Neural progenitor cell (in vitro differentiated cells): Measurements from ENCODE around the gene RPL32. TPM values are rescaled to one million over a fixed set of nuclear protein-coding genes. Genes with fewer than 3 reads are reported as not detected.

Experiments
- DNase-seq: peaks from one replicate; pipeline ENCODE4 v3.0.0-alpha.2; 2016; ENCODE audit warnings: low spot score
- H2AFZ ChIP-seq: fragments of 200-600 bp; sonication (generic); replicated peaks from 2 replicates; pipeline ENCODE4 v1.6.1; 2016; ENCODE audit warnings: antibody characterized with exemption
- H3F3A ChIP-seq: fragments of 200-600 bp; sonication (generic); 2 replicates; pipeline ENCODE4 v1.6.1; 2016; ENCODE audit warnings: antibody characterized with exemption, low read depth
- H3K27ac ChIP-seq: fragments of 200-600 bp; sonication (generic); 2 replicates; pipeline ENCODE4 v1.5.1; 2016; ENCODE audit warnings: mild to moderate bottlenecking
- H3K27me3 ChIP-seq: fragments of 200-600 bp; sonication (generic); 2 replicates; pipeline ENCODE4 v1.6.1; 2016; ENCODE audit warnings: mild to moderate bottlenecking, moderate library complexity
- H3K36me3 ChIP-seq: fragments of 200-600 bp; sonication (generic); 2 replicates; pipeline ENCODE4 v1.5.1; 2016
- H3K4me1 ChIP-seq: fragments of 200-600 bp; sonication (generic); 2 replicates; pipeline ENCODE4 v1.6.1; 2016; ENCODE audit warnings: mixed run types
- H3K4me2 ChIP-seq: fragments of 200-600 bp; sonication (generic); 2 replicates; pipeline ENCODE4 v1.6.1; 2016
- H3K4me3 ChIP-seq: fragments of 200-600 bp; sonication (generic); 2 replicates; pipeline ENCODE4 v1.5.1; 2016
- H3K79me2 ChIP-seq: fragments of 200-600 bp; sonication (generic); 2 replicates; pipeline ENCODE4 v1.6.1; 2016; ENCODE audit warnings: low read depth
- H3K9ac ChIP-seq: fragments of 200-600 bp; sonication (generic); 2 replicates; pipeline ENCODE4 v1.6.1; 2016
- H3K9me3 ChIP-seq: fragments of 200-600 bp; sonication (generic); 2 replicates; pipeline ENCODE4 v1.5.1; 2016; ENCODE audit warnings: low read depth
- H4K20me1 ChIP-seq: fragments of 200-600 bp; sonication (generic); 2 replicates; pipeline ENCODE4 v1.6.1; 2016; ENCODE audit warnings: low read depth
- H3K27ac Mint-ChIP-seq: 3 replicates; pipeline ENCODE4 v1.8.0; 2021; ENCODE audit warnings: mixed read lengths
- H3K27me3 Mint-ChIP-seq: 2 replicates; pipeline ENCODE4 v1.8.0; 2022; ENCODE audit warnings: low read depth, mild to moderate bottlenecking, inconsistent platforms, moderate library complexity, mixed read lengths; ENCODE audit not compliant: insufficient read depth
- H3K36me3 Mint-ChIP-seq: 3 replicates; pipeline ENCODE4 v1.8.0; 2021; ENCODE audit warnings: mixed read lengths
- H3K4me1 Mint-ChIP-seq: 3 replicates; pipeline ENCODE4 v1.8.0; 2021; ENCODE audit warnings: mixed read lengths
- H3K4me3 Mint-ChIP-seq: 3 replicates; pipeline ENCODE4 v1.8.0; 2021; ENCODE audit warnings: mild to moderate bottlenecking, moderate library complexity, mixed read lengths
- H3K9me3 Mint-ChIP-seq: 3 replicates; pipeline ENCODE4 v1.8.0; 2020; ENCODE audit warnings: mixed read lengths
- CTCF ChIP-seq: fragments of 200-600 bp; sonication (generic); IDR thresholded peaks from 2 replicates; pipeline ENCODE4 v1.5.1; 2017; ENCODE audit warnings: antibody characterized with exemption, mild to moderate bottlenecking
- EZH2 ChIP-seq: fragments of 200-600 bp; sonication (generic); IDR thresholded peaks from 2 replicates; pipeline ENCODE4 v1.6.1; 2017; ENCODE audit warnings: antibody characterized with exemption, mild to moderate bottlenecking, moderate library complexity
- EZH2phosphoT487 ChIP-seq: fragments of 200-600 bp; sonication (generic); IDR thresholded peaks from 2 replicates; pipeline ENCODE4 v1.6.1; 2017; ENCODE audit warnings: antibody characterized with exemption
- total RNA-seq: library from RNA; depleted of rRNA; stranded (reverse); fragments of >200 nt; gene quantifications from 2 replicates; pipeline ENCODE4 v1.2.3, GENCODE V29; 2015; ENCODE audit warnings: low replicate concordance

RPL32 gene
- total RNA-seq, 1 donor from 2014 or later = 2,309 TPM

DNA sequence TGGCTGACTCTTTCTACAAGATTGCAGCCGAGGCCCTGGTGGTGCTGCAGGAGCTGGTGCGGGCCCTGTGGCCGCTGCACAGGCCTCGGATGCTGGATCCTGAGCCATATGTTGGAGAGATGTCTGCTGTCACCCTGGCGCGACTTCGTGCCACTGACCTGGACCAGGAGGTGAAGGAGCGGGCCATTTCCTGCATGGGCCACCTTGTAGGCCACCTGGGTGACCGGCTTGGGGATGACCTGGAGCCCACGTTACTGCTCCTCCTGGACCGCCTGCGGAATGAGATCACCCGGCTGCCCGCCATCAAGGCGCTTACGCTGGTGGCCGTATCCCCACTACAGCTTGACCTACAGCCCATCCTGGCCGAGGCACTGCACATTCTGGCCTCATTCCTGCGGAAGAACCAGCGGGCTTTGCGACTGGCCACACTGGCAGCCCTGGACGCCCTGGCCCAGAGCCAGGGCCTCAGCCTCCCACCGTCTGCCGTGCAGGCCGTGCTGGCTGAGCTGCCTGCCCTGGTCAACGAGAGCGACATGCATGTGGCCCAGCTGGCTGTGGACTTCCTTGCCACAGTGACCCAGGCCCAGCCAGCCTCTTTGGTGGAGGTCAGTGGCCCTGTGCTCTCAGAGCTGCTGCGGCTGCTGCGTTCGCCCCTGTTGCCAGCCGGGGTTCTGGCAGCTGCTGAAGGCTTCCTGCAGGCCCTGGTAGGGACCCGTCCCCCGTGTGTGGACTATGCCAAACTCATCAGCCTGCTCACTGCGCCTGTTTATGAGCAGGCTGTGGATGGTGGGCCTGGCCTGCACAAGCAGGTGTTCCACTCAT is 24.6 kb downstream of the RPL32 start:
- Histone ChIP-seq H4K20me1 (no peaks in the 10 kb centered on the region), H3K4me2 (no peak overlapping the region), H3K27me3 (no peaks in the 10 kb centered on the region), H3K27ac (no peak overlapping the region), H3K79me2 (no peaks in the 10 kb centered on the region), H3K4me3 (no peak overlapping the region), H3K4me1 (no peaks in the 10 kb centered on the region), H2AFZ (no peak overlapping the region), H3K9me3 (no peaks in the 10 kb centered on the region), H3K9ac (no peak overlapping the region), H3F3A (no peaks in the 10 kb centered on the region), H3K36me3 (no peaks in the 10 kb centered on the region)
- Mint-ChIP-seq H3K27ac (no peak overlapping the region), H3K36me3 (peaks cover 3% of the 10 kb centered on the region), H3K4me1 (no peaks in the 10 kb centered on the region), H3K27me3 (peaks cover 2% of the 10 kb centered on the region), H3K4me3 (no peak overlapping the region), H3K9me3 (no peaks in the 10 kb centered on the region)
- no peak for DNase-seq
- TF ChIP-seq EZH2phosphoT487 (no peak), EZH2 (no peak), CTCF (no peak)

DNA sequence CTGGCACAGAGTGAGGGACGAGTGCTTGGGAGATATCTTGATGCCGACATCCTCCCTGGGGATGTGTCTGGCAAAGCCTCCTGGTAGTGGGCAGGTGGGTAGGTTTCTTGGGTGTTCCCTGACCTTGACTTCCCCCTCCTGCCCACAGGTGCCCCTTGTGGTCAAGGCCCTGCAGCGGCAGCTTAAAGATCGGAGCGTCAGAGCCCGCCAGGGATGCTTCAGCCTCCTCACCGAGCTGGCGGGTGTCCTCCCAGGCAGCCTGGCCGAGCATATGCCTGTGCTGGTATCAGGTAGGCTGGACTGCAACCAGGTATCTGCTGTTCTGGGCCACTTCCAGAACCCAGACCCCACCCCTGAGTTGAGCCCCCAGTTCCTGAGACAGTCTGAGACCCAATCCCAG is 25.6 kb downstream of the RPL32 start:
- no peaks in the 10 kb centered on the region for H3K9me3 ChIP-seq
- H3K9ac ChIP-seq = no peak overlapping the region
- H3K79me2 ChIP-seq = no peaks in the 10 kb centered on the region
- H3K4me3 ChIP-seq = no peak overlapping the region
- H3K36me3 Mint-ChIP-seq = peaks cover 3% of the 10 kb centered on the region
- no peaks in the 10 kb centered on the region for H3K9me3 Mint-ChIP-seq
- H3K36me3 ChIP-seq = no peaks in the 10 kb centered on the region
- TF ChIP-seq CTCF = no peak
- no peak for TF ChIP-seq EZH2
- TF ChIP-seq EZH2phosphoT487 = no peak
- peaks cover 5% of the 10 kb centered on the region for H3K4me1 ChIP-seq
- H2AFZ ChIP-seq = no peak overlapping the region
- no peak overlapping the region for H3K4me3 Mint-ChIP-seq
- H4K20me1 ChIP-seq = no peaks in the 10 kb centered on the region
- H3F3A ChIP-seq = no peaks in the 10 kb centered on the region
- no peaks in the 10 kb centered on the region for H3K27me3 ChIP-seq
- no peak for DNase-seq
- no peak overlapping the region for H3K4me2 ChIP-seq
- H3K27me3 Mint-ChIP-seq = peaks cover 2% of the 10 kb centered on the region
- no peak overlapping the region for H3K27ac ChIP-seq
- no peak overlapping the region for H3K27ac Mint-ChIP-seq
- H3K4me1 Mint-ChIP-seq = peaks cover 1% of the 10 kb centered on the region

- Histone ChIP-seq H3K79me2 (no peaks in the 10 kb centered on the region), H2AFZ (no peak overlapping the region), H3K4me1 (peaks cover 8% of the 10 kb centered on the region), H3K36me3 (no peaks in the 10 kb centered on the region), H3K27me3 (no peaks in the 10 kb centered on the region), H3K9me3 (no peaks in the 10 kb centered on the region), H4K20me1 (no peaks in the 10 kb centered on the region), H3K27ac (no peak overlapping the region), H3K4me3 (no peak overlapping the region), H3K4me2 (no peak overlapping the region), H3K9ac (no peak overlapping the region), H3F3A (no peaks in the 10 kb centered on the region)
- H3K27me3 Mint-ChIP-seq = peaks cover 2% of the 10 kb centered on the region
- DNase-seq = no peak
- H3K27ac Mint-ChIP-seq = no peak overlapping the region
- H3K4me1 Mint-ChIP-seq = peaks cover 5% of the 10 kb centered on the region
- no peaks in the 10 kb centered on the region for H3K9me3 Mint-ChIP-seq
- H3K36me3 Mint-ChIP-seq = peaks cover 3% of the 10 kb centered on the region
- no peak for TF ChIP-seq EZH2phosphoT487
- TF ChIP-seq CTCF = no peak
- no peak for TF ChIP-seq EZH2
- no peak overlapping the region for H3K4me3 Mint-ChIP-seq
Measured at GRCh38 chr3:12815078-12815477, 26.3 kb downstream of the RPL32 start.
